ENCODE data around the gene GGPS1.
A peak's percentile ranks its signal among the peaks of the same experiment; 100 is the strongest.
"Not testable (repeated sequence)": the region's sequence is repeated elsewhere in the genome, so short reads cannot be mapped to it uniquely, and the experiment has no call there.

The GGPS1 gene

GRCh38 chr1:235328271-235329138 is at the start of gene GGPS1:
TSS of gene GGPS1 (plus strand) at chr1:235328570. CDS start at chr1:235335265, 6,695 bp downstream.
- DNase-seq (ENCODE audit: low read depth, low spot score), result peak; percentile 98

GRCh38 chr1:235278915-235279292 is 49.5 kb upstream of the GGPS1 start:
- DNase-seq (ENCODE audit: low read depth, low spot score), result no peak

DNA sequence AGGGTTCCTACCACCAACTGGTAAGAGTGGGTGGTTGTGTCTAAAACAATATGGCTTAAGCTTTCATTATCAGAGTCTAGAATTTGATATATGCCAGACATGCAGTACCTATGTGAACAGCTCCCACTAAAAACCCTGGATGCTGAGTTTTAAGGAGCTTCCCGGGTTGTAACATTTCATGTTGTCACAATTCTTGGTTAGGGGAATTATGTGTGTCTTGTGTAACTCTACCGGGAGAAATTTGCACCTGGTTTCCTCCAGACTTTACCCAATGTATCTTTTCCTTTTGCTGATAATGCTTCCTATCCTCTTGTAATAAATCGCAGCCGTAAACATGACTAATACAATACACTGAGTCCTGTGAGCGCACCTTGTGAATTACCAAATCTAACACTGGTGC is 48.7 kb upstream of the GGPS1 start:
- no peak for DNase-seq (ENCODE audit: low read depth, low spot score)

- no peak for DNase-seq (ENCODE audit: low read depth, low spot score)
Observed at GRCh38 chr1:235280467-235280866, 47.9 kb upstream of the GGPS1 start.

GRCh38 chr1:235283636-235284035 is 44.7 kb upstream of the GGPS1 start:
- DNase-seq (ENCODE audit: low read depth, low spot score), result not testable (repeated sequence)

GRCh38 chr1:235284231-235284769 is 44.1 kb upstream of the GGPS1 start:
- no peak for DNase-seq (ENCODE audit: low read depth, low spot score)

DNA sequence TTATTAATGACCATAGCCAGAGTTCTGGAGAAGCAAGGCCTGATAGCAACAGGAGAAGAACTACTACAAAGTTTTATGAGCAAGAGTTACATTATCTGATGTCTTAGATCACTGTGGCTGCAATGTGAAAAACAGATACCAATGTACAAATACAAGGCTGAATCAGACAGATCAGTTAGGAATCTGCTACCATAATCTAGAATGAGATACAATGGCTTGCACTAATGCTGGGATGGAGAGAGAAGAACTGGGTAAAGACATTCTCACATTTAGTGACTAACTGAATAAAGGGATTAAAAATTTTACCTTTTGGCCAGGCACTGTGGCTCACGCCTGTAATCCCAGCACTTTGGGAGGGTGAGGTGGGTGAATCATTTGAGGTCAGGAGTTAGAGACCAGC is 41.7 kb upstream of the GGPS1 start:
- DNase-seq (ENCODE audit: low read depth, low spot score), result no peak

DNA sequence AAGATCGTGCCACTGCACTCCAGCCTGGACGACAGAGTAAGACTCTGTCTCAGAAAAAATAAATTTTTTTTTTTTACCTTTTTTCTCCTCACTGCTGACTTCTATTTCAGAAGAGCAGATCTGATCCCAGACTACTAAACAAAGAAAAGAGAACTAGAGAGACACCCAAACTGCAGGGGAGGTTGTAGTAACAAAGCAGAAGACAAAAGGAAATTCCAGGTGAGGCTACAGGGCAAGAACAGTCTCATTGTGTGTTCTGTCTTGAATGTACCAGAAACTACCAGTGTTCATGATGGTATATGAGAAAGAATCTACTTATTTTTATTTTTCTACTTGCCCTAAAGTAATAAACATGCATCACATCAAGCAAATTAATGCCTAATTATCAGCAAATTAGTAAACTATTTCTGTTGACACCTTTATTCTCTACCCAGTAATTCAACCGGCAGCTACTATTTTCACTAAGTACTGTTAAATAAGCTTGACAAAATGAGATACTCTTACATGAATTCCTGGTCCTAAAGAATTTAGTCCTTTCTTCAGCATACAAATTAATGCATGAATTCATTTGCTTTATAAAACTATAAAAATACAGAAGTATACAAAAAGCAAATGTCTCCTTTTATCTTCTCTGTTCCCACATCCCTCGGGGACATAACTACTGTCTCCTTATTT is 41.0 kb upstream of the GGPS1 start:
- DNase-seq (ENCODE audit: low read depth, low spot score), result no peak

- DNase-seq (ENCODE audit: low read depth, low spot score), result no peak
Observed at GRCh38 chr1:235289859-235290739, 38.3 kb upstream of the GGPS1 start.

GRCh38 chr1:235290740-235291502 is 37.4 kb upstream of the GGPS1 start:
- no peak for DNase-seq (ENCODE audit: low read depth, low spot score)

GRCh38 chr1:235291599-235292091 is 36.7 kb upstream of the GGPS1 start:
- no peak for DNase-seq (ENCODE audit: low read depth, low spot score)

DNA sequence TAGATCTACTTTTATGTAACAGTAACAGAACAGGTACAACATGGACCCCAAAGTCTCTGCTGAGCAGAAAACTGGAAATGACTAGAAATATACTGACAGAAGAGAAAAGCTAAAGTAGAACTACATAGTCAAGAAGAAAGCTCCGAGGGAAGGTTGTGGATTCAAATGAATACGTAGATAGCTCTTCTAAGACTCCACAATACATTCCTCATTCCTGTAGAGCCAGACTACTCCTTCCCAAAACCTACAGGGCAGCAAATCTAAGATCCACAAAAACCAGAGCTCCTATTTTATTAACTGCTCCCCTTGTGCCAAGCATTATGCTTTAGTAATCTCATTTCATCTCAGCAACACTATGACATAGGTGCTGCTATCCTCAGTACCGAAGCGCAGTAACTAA is 35.6 kb upstream of the GGPS1 start:
- no peak for DNase-seq (ENCODE audit: low read depth, low spot score)

DNA sequence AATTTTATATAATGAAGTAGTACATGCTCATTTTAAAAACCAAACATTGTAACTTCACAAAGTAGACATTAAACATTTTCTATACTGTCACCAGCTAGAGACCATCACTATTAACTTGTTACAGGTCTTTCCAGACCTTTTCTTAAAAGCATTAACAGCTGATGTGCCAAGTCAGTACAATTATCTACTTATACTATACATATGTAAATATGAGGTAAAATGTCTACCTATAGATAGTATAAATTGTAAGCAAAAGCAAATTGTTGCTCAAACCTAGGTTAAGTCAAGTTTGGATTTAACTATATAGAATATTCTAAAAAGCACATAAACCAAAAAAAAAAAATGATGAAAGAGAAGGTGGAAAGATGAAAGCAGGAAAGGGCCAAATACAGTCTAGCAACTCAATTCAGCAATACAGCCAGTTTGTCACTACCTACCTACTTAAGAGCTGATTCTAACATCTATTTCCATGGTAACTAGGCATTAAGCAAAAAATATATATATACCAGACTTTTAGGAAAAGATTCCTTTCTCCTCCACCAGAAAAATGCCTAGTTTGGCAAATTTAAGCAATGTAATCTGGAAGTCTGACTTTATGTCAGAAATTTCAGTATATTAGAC is 34.9 kb upstream of the GGPS1 start:
- no peak for DNase-seq (ENCODE audit: low read depth, low spot score)

GRCh38 chr1:235295902-235296350 is 32.4 kb upstream of the GGPS1 start:
- DNase-seq (ENCODE audit: low read depth, low spot score), result peak; percentile 67

GRCh38 chr1:235296729-235297128 is 31.6 kb upstream of the GGPS1 start:
- DNase-seq (ENCODE audit: low read depth, low spot score), result no peak

GRCh38 chr1:235297579-235297978 is 30.8 kb upstream of the GGPS1 start:
- no peak for DNase-seq (ENCODE audit: low read depth, low spot score)

GRCh38 chr1:235298758-235299157 is 29.6 kb upstream of the GGPS1 start:
- DNase-seq (ENCODE audit: low read depth, low spot score), result no peak

- DNase-seq (ENCODE audit: low read depth, low spot score), result no peak
Observed at GRCh38 chr1:235299169-235299858, 29.1 kb upstream of the GGPS1 start.

- no peak for DNase-seq (ENCODE audit: low read depth, low spot score)
Observed at GRCh38 chr1:235302143-235302542, 26.2 kb upstream of the GGPS1 start.
